ENCODE measurements around the gene EIF4A3. TPM values are rescaled to one million over a fixed set of nuclear protein-coding genes. Genes with fewer than 3 reads are reported as not detected.

Gene EIF4A3
- 100 to 1,000 TPM; 122 to 138 (median 127) TPM for polyA plus RNA-seq (ENCODE audit: insufficient read length in 3 of 3)

GRCh38 chr17:80147035-80147822 lies at the start of gene EIF4A3:
TSS of gene EIF4A3 (minus strand) at chr17:80147128. CDS start at chr17:80146961, 167 bp downstream.
- peak; percentile 93 to 98 (median 95) for DNase-seq (ENCODE audit: low read depth in 3 of 3, low spot score in 2 of 3)

DNA sequence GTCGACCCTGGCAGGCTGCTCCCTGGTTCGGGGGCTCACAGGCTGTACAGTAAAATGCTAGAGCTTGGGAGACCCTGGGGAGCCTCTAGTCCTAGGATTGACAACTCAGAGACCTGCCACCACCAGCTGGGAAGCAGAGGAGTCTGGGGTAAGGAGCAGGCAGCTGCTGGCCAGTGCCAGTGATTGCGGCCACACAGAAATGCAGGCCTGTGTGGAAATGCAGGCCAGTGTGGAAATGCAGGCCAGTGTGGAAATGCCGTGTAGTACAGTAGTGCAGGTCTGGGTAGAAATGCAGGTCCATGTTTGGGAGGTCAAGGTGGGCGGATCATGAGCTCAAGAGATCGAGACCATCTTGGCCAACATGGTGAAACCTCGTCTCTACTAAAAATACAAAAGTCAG lies 49.7 kb upstream of the EIF4A3 start:
- no peak for DNase-seq (ENCODE audit: low read depth in 3 of 3, low spot score in 2 of 3)

GRCh38 chr17:80195671-80196529 lies 49.0 kb upstream of the EIF4A3 start:
- no peak for DNase-seq (ENCODE audit: low read depth in 3 of 3, low spot score in 2 of 3)

DNA sequence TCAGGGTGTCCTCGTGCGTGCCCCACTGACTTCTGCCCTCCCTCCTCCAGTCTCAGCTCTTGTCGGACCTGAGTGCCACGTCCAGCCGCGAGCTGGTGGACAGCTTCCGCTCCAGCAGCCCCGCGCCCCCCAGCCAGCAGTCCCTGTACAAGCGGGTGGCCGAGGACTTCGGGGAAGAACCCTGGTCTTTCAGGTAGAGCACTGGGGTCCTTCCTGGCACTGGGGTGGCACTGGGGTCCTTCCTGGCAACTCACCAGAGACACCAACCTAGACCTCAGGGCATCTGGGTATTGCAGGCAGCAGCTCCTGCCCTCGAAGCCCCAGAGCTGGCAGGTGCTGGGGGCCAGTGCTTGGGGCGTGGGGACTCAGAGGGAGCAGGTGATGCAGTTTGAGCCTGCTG lies 48.2 kb upstream of the EIF4A3 start:
- no peak for DNase-seq (ENCODE audit: low read depth in 3 of 3, low spot score in 2 of 3)

DNA sequence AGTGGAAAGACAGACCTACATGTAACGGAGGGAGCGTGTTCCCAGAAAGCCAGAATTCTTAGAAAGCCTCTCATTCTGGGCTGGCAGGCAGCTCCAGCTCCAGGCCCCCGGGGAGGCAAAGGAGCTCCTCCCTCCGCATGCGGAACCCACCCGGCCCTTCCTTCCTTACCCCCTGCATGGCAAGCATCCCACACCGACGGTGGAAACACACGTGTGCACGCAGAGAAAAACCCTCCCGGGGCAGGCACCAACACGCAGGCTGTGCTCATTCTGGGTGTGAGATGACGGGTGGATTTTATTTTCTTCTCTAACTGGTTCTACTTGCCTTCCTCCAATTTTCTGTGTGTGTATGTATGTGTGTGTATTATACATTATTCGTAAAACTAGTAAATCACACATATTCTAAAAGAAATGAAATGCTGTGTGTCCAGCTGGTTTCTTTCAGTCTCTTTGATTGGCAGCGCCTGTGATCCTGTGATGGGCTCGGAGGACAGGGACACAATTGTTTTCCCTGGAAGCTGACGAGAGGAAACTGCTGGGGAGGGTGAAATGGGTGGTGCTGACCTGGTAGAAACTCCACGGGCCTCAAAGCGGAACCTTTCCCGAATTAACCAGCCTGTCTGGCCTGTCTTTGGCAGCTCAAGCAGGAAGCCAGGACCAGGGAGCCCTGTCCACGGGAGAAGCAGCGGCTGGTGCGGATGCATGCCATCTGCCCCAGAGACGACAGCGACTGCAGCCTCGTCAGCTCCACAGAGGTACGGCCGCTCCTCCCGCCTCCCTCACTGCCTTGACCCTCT lies 45.1 kb upstream of the EIF4A3 start:
- DNase-seq (ENCODE audit: low read depth in 3 of 3, low spot score in 2 of 3): no peak

DNA sequence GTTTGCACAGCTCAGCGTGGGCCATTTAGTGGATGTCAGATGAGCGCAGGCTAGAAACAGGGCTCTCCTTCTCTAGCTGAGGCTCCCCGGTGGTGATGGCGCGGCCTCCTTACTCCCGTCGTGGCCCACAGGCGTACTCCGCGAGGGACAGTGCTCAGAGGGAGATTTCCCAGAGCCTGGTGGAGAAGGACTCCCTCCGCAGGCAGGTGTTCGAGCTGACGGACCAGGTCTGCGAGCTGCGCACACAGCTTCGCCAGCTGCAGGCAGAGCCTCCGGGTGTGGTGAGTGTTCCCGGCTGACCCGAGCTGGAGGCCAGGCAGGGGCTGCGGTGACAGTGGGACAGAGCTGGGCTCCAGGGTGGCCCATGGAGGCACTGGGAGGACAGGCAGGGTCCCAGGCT lies 44.3 kb upstream of the EIF4A3 start:
- no peak for DNase-seq (ENCODE audit: low read depth in 3 of 3, low spot score in 2 of 3)

- no peak for DNase-seq (ENCODE audit: low read depth in 3 of 3, low spot score in 2 of 3)
Observed at GRCh38 chr17:80190716-80191115, 43.8 kb upstream of the EIF4A3 start.

DNA sequence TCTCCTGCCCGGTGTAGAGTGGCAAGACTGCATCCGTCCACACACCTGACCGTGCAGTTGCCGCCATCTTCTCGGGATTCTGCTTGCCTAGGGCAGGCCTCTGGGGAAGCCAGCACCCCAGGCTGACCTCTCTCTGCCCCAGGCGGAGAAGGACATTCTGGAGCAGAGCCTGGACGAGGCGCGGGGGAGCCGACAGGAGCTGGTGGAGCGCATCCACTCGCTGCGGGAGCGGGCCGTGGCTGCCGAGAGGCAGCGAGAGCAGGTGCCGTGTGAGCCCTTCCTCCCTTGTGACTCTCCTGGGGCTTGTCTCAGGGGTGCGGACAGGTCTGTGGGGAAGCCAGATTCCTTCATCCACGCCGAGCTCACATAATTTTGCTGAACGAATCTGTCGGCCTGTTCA lies 42.7 kb upstream of the EIF4A3 start:
- no peak for DNase-seq (ENCODE audit: low read depth in 3 of 3, low spot score in 2 of 3)

DNA sequence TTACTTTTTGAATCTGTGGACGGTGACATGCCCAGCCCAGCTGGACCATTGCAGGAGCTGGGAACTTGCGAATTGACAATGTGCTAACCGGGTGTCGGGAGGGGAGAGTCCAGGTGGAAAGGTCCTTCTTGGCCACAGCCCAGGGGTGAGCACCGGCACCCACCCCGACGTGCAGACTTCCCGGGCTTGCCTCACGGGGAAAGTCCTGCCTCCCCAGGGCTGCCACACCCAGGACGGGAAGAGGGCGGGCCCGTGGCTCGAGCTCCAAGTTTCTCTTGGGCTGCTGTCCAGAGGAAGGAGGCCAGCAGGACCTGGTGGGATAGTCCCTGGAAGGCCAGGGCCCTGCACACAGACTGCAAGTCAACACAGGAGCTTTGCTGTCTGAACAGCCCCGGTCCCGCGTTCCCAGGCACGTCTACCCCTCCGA lies 40.6 kb upstream of the EIF4A3 start:
- no peak for DNase-seq (ENCODE audit: low read depth in 3 of 3, low spot score in 2 of 3)

DNA sequence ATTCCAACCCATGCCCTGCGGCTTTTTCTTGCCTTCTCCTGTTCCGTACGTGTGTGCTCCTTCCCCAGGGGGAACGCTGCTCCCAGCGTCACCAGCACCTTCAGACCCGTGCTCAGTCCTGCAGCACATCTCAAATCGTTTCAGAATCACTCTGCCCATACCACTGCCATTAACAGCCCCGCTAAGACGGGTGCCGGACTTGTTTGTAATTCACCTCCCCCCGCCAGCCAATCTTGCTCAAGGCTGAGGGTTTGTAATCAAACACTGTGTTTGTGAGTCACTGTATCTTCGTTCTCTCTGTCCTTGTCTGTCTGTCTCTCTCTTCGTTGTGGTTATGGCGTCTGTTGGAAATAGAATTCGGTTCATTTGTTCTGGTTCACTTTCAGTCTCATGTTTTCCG lies 40.2 kb upstream of the EIF4A3 start:
- no peak for DNase-seq (ENCODE audit: low read depth in 3 of 3, low spot score in 2 of 3)

- DNase-seq (ENCODE audit: low read depth in 3 of 3, low spot score in 2 of 3): no peak
Observed at GRCh38 chr17:80185968-80186367, 39.0 kb upstream of the EIF4A3 start.

GRCh38 chr17:80184423-80184714 lies 37.4 kb upstream of the EIF4A3 start:
- DNase-seq (ENCODE audit: low read depth in 3 of 3, low spot score in 2 of 3): no peak

GRCh38 chr17:80183581-80184422 lies 36.9 kb upstream of the EIF4A3 start:
- DNase-seq (ENCODE audit: low read depth in 3 of 3, low spot score in 2 of 3): no peak

- DNase-seq (ENCODE audit: low read depth in 3 of 3, low spot score in 2 of 3): no peak
Observed at GRCh38 chr17:80182845-80183223, 35.9 kb upstream of the EIF4A3 start.

DNA sequence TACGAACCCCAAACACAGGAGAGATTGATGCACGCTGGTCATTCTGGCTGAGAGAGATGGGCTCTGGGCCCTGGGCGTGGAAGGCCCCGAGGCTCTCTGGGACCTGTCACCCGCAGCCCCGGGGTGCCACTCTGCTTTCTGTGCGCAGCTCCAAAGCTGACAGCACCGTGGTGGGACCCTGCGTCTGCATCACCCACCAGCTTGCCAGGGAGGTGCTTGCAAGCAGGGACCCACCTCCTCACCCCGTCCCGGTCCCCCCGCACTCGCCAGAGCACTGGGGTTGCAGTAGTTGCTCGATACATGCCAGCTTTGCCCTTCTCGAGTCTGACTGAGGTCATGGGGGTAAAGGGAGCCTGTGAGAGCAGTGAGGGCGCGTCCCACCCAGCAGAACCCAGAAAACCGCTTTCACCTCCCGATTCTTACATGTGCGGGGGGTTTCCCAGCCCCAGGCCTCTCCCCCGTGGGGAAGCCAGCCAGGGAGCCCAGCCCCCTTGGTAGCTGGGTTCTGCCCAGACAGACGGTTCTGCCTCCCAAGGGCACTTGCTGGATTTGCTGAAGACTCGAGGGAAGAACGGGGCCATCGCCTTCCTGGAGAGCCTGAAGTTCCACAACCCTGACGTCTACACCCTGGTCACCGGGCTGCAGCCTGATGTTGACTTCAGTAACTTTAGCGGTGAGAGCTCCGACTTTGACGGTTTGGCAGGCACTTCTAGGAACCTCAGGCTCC lies 35.4 kb upstream of the EIF4A3 start:
- no peak for DNase-seq (ENCODE audit: low read depth in 3 of 3, low spot score in 2 of 3)

GRCh38 chr17:80181431-80181830 lies 34.5 kb upstream of the EIF4A3 start:
- DNase-seq (ENCODE audit: low read depth in 3 of 3, low spot score in 2 of 3): no peak

GRCh38 chr17:80180192-80180591 lies 33.3 kb upstream of the EIF4A3 start:
- DNase-seq (ENCODE audit: low read depth in 3 of 3, low spot score in 2 of 3): no peak

GRCh38 chr17:80177986-80178595 lies 31.2 kb upstream of the EIF4A3 start:
- no peak for DNase-seq (ENCODE audit: low read depth in 3 of 3, low spot score in 2 of 3)

DNA sequence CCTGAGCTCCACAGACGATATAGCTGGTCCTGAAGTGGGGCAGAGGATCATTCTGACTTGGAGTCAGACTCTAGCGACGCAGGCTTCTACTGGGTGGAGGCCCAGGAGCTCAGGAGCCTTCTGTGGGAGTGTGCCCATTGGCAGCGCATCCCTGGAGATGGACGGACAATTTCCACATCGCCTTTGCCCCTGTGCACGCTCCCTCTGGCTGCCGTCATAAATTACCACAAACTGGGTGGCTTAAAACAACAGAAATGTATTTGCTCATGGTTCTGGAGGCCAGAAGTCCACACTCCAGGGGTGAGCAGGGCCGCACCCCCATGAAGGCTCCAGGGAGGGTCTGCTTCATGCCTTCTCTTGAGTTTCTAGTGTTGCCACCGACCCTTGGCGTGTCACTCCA lies 29.8 kb upstream of the EIF4A3 start:
- no peak for DNase-seq (ENCODE audit: low read depth in 3 of 3, low spot score in 2 of 3)
